NK-92 (cell line): ENCODE results near the gene RIT2.

Experiments used
- DNase-seq: peaks from one replicate; lab custom pipeline; 2025; ENCODE audit not compliant: unreplicated experiment; lab: John Stamatoyannopoulos, UW

RIT2 gene

GRCh38 chr18:43115076-43115921, at the start of gene RIT2:
TSS of gene RIT2 (minus strand) at chr18:43115685.
- no peak for DNase-seq

GRCh38 chr18:43161528-43161927, 46.0 kb upstream of the RIT2 start:
- no peak for DNase-seq

- DNase-seq, result no peak
Observed at GRCh38 chr18:43160509-43160908, 45.0 kb upstream of the RIT2 start.

GRCh38 chr18:43159926-43160325, 44.4 kb upstream of the RIT2 start:
- DNase-seq, result no peak

- DNase-seq, result no peak
Observed at GRCh38 chr18:43159086-43159770, 43.7 kb upstream of the RIT2 start.

GRCh38 chr18:43158381-43158780, 42.9 kb upstream of the RIT2 start:
- no peak for DNase-seq

- no peak for DNase-seq
Observed at GRCh38 chr18:43155842-43156241, 40.4 kb upstream of the RIT2 start.

GRCh38 chr18:43148231-43148630, 32.7 kb upstream of the RIT2 start:
- no peak for DNase-seq

- DNase-seq, result no peak
Observed at GRCh38 chr18:43141208-43141607, 25.7 kb upstream of the RIT2 start.

- DNase-seq, result no peak
Observed at GRCh38 chr18:43139288-43139946, 23.9 kb upstream of the RIT2 start.

- no peak for DNase-seq
Observed at GRCh38 chr18:43134876-43135275, 19.4 kb upstream of the RIT2 start.

- no peak for DNase-seq
Observed at GRCh38 chr18:43130716-43131260, 15.3 kb upstream of the RIT2 start.

- no peak for DNase-seq
Observed at GRCh38 chr18:43129946-43130524, 14.6 kb upstream of the RIT2 start.

- DNase-seq, result no peak
Observed at GRCh38 chr18:43125471-43125870, 10.0 kb upstream of the RIT2 start.

GRCh38 chr18:43122955-43123354, 7.5 kb upstream of the RIT2 start:
- no peak for DNase-seq

- no peak for DNase-seq
Observed at GRCh38 chr18:43116699-43117294, 1.3 kb upstream of the RIT2 start.

GRCh38 chr18:43113220-43113895, 2.1 kb downstream of the RIT2 start:
- DNase-seq, result no peak

- no peak for DNase-seq
Observed at GRCh38 chr18:43108882-43109281, 6.6 kb downstream of the RIT2 start.

GRCh38 chr18:43108469-43108868, 7.0 kb downstream of the RIT2 start:
- no peak for DNase-seq

- DNase-seq, result no peak
Observed at GRCh38 chr18:43093646-43094045, 21.8 kb downstream of the RIT2 start.
